A549 (cell line): ENCODE measurements around the gene RECQL.

Experiments
- FOSL2 ChIP-seq, 2 experiments: fragments of 450-650 bp in 1 of 2; fragments of >200 bp in 1 of 2; sonication (Bioruptor Twin) in 1 of 2; formaldehyde crosslinking; IDR thresholded peaks; 2 replicates each; pipeline versions ENCODE4 v1.5.0 to v1.6.1; 2016 to 2020; ENCODE audit warnings: mild to moderate bottlenecking in 1 of 2, moderate library complexity in 1 of 2
- POLR2AphosphoS2 ChIP-seq: conservative IDR thresholded peaks from 2 replicates; pipeline ENCODE4 v1.6.1; 2012; ENCODE audit warnings: low read length, improper control_type of control experiment, inconsistent platforms
- TF ChIP-seq, protein P1 (sequence below): fragments of >200 bp; sonication (Bioruptor Twin); formaldehyde crosslinking; IDR thresholded peaks from 3 replicates; pipeline ENCODE4 v1.5.1; 2016

DNA sequence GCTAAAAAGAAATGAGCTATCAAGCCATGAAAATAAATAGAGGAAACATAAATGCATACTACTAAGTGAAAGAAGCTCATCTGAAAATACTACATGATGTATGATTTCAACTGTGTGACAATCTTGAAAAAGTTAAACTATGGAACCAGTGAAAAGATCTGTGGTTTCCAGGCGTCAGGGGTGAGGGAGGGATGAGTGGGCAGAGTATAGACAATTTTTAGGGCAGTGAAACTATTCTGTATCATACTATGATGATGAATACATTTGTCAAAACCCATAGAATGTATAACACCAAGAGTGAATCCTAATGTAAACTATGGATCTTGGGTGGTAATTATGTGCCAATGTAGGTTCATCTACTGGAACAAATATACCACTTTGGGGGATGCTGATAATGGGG, 46.0 kb upstream of the RECQL start:
- TF ChIP-seq, protein P1, sequence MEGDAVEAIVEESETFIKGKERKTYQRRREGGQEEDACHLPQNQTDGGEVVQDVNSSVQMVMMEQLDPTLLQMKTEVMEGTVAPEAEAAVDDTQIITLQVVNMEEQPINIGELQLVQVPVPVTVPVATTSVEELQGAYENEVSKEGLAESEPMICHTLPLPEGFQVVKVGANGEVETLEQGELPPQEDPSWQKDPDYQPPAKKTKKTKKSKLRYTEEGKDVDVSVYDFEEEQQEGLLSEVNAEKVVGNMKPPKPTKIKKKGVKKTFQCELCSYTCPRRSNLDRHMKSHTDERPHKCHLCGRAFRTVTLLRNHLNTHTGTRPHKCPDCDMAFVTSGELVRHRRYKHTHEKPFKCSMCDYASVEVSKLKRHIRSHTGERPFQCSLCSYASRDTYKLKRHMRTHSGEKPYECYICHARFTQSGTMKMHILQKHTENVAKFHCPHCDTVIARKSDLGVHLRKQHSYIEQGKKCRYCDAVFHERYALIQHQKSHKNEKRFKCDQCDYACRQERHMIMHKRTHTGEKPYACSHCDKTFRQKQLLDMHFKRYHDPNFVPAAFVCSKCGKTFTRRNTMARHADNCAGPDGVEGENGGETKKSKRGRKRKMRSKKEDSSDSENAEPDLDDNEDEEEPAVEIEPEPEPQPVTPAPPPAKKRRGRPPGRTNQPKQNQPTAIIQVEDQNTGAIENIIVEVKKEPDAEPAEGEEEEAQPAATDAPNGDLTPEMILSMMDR = no peak
- TF ChIP-seq FOSL2 (IDR thresholded peaks at IDR 0.05) (no peak), FOSL2 (CRISPR knock-in tag; IDR thresholded peaks at IDR 0.05) (no peak), POLR2AphosphoS2 (no peak)
